Neural progenitor cell (in vitro differentiated cells): ENCODE results near the gene RASSF4. TPM values are rescaled to one million over a fixed set of nuclear protein-coding genes. Genes with fewer than 3 reads are reported as not detected.

Experiments
- DNase-seq: peaks from one replicate; pipeline ENCODE4 v3.0.0-alpha.2; 2016; ENCODE audit warnings: low spot score
- H2AFZ ChIP-seq: fragments of 200-600 bp; sonication (generic); replicated peaks from 2 replicates; pipeline ENCODE4 v1.6.1; 2016; ENCODE audit warnings: antibody characterized with exemption
- H3F3A ChIP-seq: fragments of 200-600 bp; sonication (generic); 2 replicates; pipeline ENCODE4 v1.6.1; 2016; ENCODE audit warnings: antibody characterized with exemption, low read depth
- H3K27ac ChIP-seq: fragments of 200-600 bp; sonication (generic); 2 replicates; pipeline ENCODE4 v1.5.1; 2016; ENCODE audit warnings: mild to moderate bottlenecking
- H3K27me3 ChIP-seq: fragments of 200-600 bp; sonication (generic); 2 replicates; pipeline ENCODE4 v1.6.1; 2016; ENCODE audit warnings: mild to moderate bottlenecking, moderate library complexity
- H3K36me3 ChIP-seq: fragments of 200-600 bp; sonication (generic); 2 replicates; pipeline ENCODE4 v1.5.1; 2016
- H3K4me1 ChIP-seq: fragments of 200-600 bp; sonication (generic); 2 replicates; pipeline ENCODE4 v1.6.1; 2016; ENCODE audit warnings: mixed run types
- H3K4me2 ChIP-seq: fragments of 200-600 bp; sonication (generic); 2 replicates; pipeline ENCODE4 v1.6.1; 2016
- H3K4me3 ChIP-seq: fragments of 200-600 bp; sonication (generic); 2 replicates; pipeline ENCODE4 v1.5.1; 2016
- H3K79me2 ChIP-seq: fragments of 200-600 bp; sonication (generic); 2 replicates; pipeline ENCODE4 v1.6.1; 2016; ENCODE audit warnings: low read depth
- H3K9ac ChIP-seq: fragments of 200-600 bp; sonication (generic); 2 replicates; pipeline ENCODE4 v1.6.1; 2016
- H3K9me3 ChIP-seq: fragments of 200-600 bp; sonication (generic); 2 replicates; pipeline ENCODE4 v1.5.1; 2016; ENCODE audit warnings: low read depth
- H4K20me1 ChIP-seq: fragments of 200-600 bp; sonication (generic); 2 replicates; pipeline ENCODE4 v1.6.1; 2016; ENCODE audit warnings: low read depth
- H3K27ac Mint-ChIP-seq: 3 replicates; pipeline ENCODE4 v1.8.0; 2021; ENCODE audit warnings: mixed read lengths
- H3K27me3 Mint-ChIP-seq: 2 replicates; pipeline ENCODE4 v1.8.0; 2022; ENCODE audit warnings: low read depth, mild to moderate bottlenecking, inconsistent platforms, moderate library complexity, mixed read lengths; ENCODE audit not compliant: insufficient read depth
- H3K36me3 Mint-ChIP-seq: 3 replicates; pipeline ENCODE4 v1.8.0; 2021; ENCODE audit warnings: mixed read lengths
- H3K4me1 Mint-ChIP-seq: 3 replicates; pipeline ENCODE4 v1.8.0; 2021; ENCODE audit warnings: mixed read lengths
- H3K4me3 Mint-ChIP-seq: 3 replicates; pipeline ENCODE4 v1.8.0; 2021; ENCODE audit warnings: mild to moderate bottlenecking, moderate library complexity, mixed read lengths
- H3K9me3 Mint-ChIP-seq: 3 replicates; pipeline ENCODE4 v1.8.0; 2020; ENCODE audit warnings: mixed read lengths
- EZH2 ChIP-seq: fragments of 200-600 bp; sonication (generic); IDR thresholded peaks from 2 replicates; pipeline ENCODE4 v1.6.1; 2017; ENCODE audit warnings: antibody characterized with exemption, mild to moderate bottlenecking, moderate library complexity
- EZH2phosphoT487 ChIP-seq: fragments of 200-600 bp; sonication (generic); IDR thresholded peaks from 2 replicates; pipeline ENCODE4 v1.6.1; 2017; ENCODE audit warnings: antibody characterized with exemption
- total RNA-seq: library from RNA; depleted of rRNA; stranded (reverse); fragments of >200 nt; gene quantifications from 2 replicates; pipeline ENCODE4 v1.2.3, GENCODE V29; 2015; ENCODE audit warnings: low replicate concordance
- TF ChIP-seq, protein P1 (sequence below): fragments of 200-600 bp; sonication (generic); IDR thresholded peaks from 2 replicates; pipeline ENCODE4 v1.5.1; 2017; ENCODE audit warnings: antibody characterized with exemption, mild to moderate bottlenecking

Gene RASSF4
- total RNA-seq, 1 donor from 2014 or later, result 3.1 TPM

DNA sequence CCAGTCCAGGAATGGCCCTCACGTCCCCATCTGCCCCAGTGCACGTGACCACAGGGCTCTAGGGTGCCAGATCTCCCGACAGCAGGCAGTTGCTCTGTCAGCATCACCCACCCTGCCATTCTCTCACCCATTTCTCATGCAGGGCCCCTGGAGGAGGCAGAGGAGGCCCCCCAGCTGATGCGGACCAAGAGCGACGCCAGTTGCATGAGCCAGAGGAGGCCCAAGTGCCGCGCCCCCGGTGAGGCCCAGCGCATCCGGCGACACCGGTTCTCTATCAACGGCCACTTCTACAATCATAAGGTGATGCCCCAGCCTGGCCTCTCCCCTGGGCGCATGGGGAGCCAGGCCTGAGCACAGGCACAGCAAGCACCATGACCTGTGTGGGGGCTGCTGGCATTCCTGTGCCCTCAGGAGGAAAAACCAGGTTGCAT lies 25.1 kb downstream of the RASSF4 start:
- H3F3A ChIP-seq, result peaks cover 13% of the 10 kb centered on the region
- H3K4me3 Mint-ChIP-seq, result no peak overlapping the region
- no peak overlapping the region for H3K9ac ChIP-seq
- no peaks in the 10 kb centered on the region for H3K9me3 ChIP-seq
- H3K4me1 ChIP-seq, result peaks cover 33% of the 10 kb centered on the region
- no peak overlapping the region for H3K27ac ChIP-seq
- no peak overlapping the region for H3K4me2 ChIP-seq
- H3K36me3 Mint-ChIP-seq, result peaks cover 4% of the 10 kb centered on the region
- no peak for DNase-seq
- peaks cover 27% of the 10 kb centered on the region for H3K27me3 ChIP-seq
- peaks cover 37% of the 10 kb centered on the region for H3K4me1 Mint-ChIP-seq
- no peak overlapping the region for H3K27ac Mint-ChIP-seq
- TF ChIP-seq EZH2, result no peak
- TF ChIP-seq EZH2phosphoT487, result no peak
- TF ChIP-seq, protein P1, sequence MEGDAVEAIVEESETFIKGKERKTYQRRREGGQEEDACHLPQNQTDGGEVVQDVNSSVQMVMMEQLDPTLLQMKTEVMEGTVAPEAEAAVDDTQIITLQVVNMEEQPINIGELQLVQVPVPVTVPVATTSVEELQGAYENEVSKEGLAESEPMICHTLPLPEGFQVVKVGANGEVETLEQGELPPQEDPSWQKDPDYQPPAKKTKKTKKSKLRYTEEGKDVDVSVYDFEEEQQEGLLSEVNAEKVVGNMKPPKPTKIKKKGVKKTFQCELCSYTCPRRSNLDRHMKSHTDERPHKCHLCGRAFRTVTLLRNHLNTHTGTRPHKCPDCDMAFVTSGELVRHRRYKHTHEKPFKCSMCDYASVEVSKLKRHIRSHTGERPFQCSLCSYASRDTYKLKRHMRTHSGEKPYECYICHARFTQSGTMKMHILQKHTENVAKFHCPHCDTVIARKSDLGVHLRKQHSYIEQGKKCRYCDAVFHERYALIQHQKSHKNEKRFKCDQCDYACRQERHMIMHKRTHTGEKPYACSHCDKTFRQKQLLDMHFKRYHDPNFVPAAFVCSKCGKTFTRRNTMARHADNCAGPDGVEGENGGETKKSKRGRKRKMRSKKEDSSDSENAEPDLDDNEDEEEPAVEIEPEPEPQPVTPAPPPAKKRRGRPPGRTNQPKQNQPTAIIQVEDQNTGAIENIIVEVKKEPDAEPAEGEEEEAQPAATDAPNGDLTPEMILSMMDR, result no peak
- H3K9me3 Mint-ChIP-seq, result no peaks in the 10 kb centered on the region
- H4K20me1 ChIP-seq, result peaks cover 2% of the 10 kb centered on the region
- H3K27me3 Mint-ChIP-seq, result peaks cover 6% of the 10 kb centered on the region
- H3K36me3 ChIP-seq, result no peaks in the 10 kb centered on the region
- H3K4me3 ChIP-seq, result no peak overlapping the region
- H3K79me2 ChIP-seq, result no peaks in the 10 kb centered on the region
- no peak overlapping the region for H2AFZ ChIP-seq

GRCh38 chr10:44985175-44985681 lies 25.6 kb downstream of the RASSF4 start:
- Histone ChIP-seq H3K4me1 (peaks cover 33% of the 10 kb centered on the region), H3K9me3 (no peaks in the 10 kb centered on the region), H3F3A (peaks cover 18% of the 10 kb centered on the region), H3K36me3 (no peaks in the 10 kb centered on the region), H3K79me2 (no peaks in the 10 kb centered on the region), H4K20me1 (peaks cover 8% of the 10 kb centered on the region), H3K4me3 (no peak overlapping the region), H2AFZ (no peak overlapping the region), H3K4me2 (no peak overlapping the region), H3K9ac (no peak overlapping the region), H3K27me3 (peaks cover 29% of the 10 kb centered on the region), H3K27ac (no peak overlapping the region)
- Mint-ChIP-seq H3K27me3 (peaks cover 8% of the 10 kb centered on the region), H3K9me3 (no peaks in the 10 kb centered on the region), H3K36me3 (peaks cover 4% of the 10 kb centered on the region), H3K4me1 (peaks cover 37% of the 10 kb centered on the region), H3K27ac (no peak overlapping the region), H3K4me3 (no peak overlapping the region)
- TF ChIP-seq EZH2 (no peak), EZH2phosphoT487 (no peak)
- TF ChIP-seq, protein P1, result no peak
- no peak for DNase-seq

DNA sequence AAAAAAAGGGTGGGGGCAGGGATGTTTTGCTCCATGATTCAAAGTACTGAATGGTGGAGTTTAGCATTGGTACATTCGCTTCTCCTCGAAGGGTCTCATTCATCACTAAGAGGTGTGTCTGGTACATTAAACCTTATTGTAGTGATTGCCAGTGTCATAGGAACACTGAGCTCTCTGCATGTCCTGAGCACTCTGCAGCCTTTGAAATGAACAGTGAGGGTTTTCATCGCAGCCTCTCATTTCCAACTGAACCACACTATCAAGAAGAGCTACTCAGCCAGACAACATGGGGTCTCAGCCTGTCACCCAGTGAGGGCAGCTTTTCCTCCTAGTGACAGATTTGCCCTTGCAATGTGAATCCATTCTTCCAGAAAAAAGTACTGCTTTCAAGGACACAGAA lies 26.6 kb downstream of the RASSF4 start:
- H3K36me3 ChIP-seq, result no peaks in the 10 kb centered on the region
- no peak overlapping the region for H3K27ac Mint-ChIP-seq
- no peak overlapping the region for H3K4me3 Mint-ChIP-seq

More for the DNA sequence above, 26.6 kb downstream of the RASSF4 start:
- Histone ChIP-seq H3K27me3 (peaks cover 33% of the 10 kb centered on the region), H3K9ac (no peak overlapping the region), H4K20me1 (peaks cover 13% of the 10 kb centered on the region), H3K4me3 (no peak overlapping the region), H2AFZ (no peak overlapping the region), H3F3A (peaks cover 28% of the 10 kb centered on the region), H3K4me1 (peaks cover 36% of the 10 kb centered on the region), H3K27ac (no peak overlapping the region), H3K4me2 (peak overlapping the region; percentile 54), H3K9me3 (no peaks in the 10 kb centered on the region), H3K79me2 (no peaks in the 10 kb centered on the region)
- no peaks in the 10 kb centered on the region for H3K9me3 Mint-ChIP-seq
- H3K27me3 Mint-ChIP-seq, result peaks cover 6% of the 10 kb centered on the region
- TF ChIP-seq, protein P1, result no peak
- TF ChIP-seq EZH2 (no peak), EZH2phosphoT487 (no peak)
- DNase-seq, result no peak
- peaks cover 34% of the 10 kb centered on the region for H3K4me1 Mint-ChIP-seq
- H3K36me3 Mint-ChIP-seq, result peaks cover 4% of the 10 kb centered on the region
